GM23248 (cell line): ENCODE data around the gene HMGXB4. TPM values are rescaled to one million over a fixed set of nuclear protein-coding genes. Genes with fewer than 3 reads are reported as not detected.

Experiments
- DNase-seq: peaks from one replicate; pipeline ENCODE4 v3.0.0-alpha.2; 2015
- H2AFZ ChIP-seq: fragments of 200-600 bp; sonication (generic); 2 replicates; pipeline ENCODE4 v1.6.1; 2016; ENCODE audit warnings: antibody characterized with exemption
- H3F3A ChIP-seq: fragments of 200-600 bp; sonication (generic); 2 replicates; pipeline ENCODE4 v1.6.1; 2016; ENCODE audit warnings: mild to moderate bottlenecking, antibody characterized with exemption, mixed run types; ENCODE audit not compliant: insufficient read depth
- H3K27ac ChIP-seq: fragments of 200-600 bp; sonication (generic); 2 replicates; pipeline ENCODE4 v1.5.1; 2016; ENCODE audit warnings: mild to moderate bottlenecking
- H3K27me3 ChIP-seq: fragments of 200-600 bp; sonication (generic); replicated peaks from 2 replicates; pipeline ENCODE4 v1.6.1; 2016; ENCODE audit warnings: mild to moderate bottlenecking; ENCODE audit not compliant: insufficient read depth
- H3K36me3 ChIP-seq: fragments of 200-600 bp; sonication (generic); 2 replicates; pipeline ENCODE4 v1.6.1; 2016; ENCODE audit warnings: low read depth, mild to moderate bottlenecking
- H3K4me1 ChIP-seq: fragments of 200-600 bp; sonication (generic); 2 replicates; pipeline ENCODE4 v1.6.1; 2016; ENCODE audit warnings: mild to moderate bottlenecking; ENCODE audit not compliant: insufficient read depth
- H3K4me2 ChIP-seq: fragments of 200-600 bp; sonication (generic); one replicate; pipeline ENCODE4 v1.6.1; 2016; ENCODE audit warnings: mild to moderate bottlenecking; ENCODE audit not compliant: unreplicated experiment
- H3K4me3 ChIP-seq: fragments of 200-600 bp; sonication (generic); 2 replicates; pipeline ENCODE4 v1.5.1; 2016; ENCODE audit warnings: mild to moderate bottlenecking
- H3K79me2 ChIP-seq: fragments of 200-600 bp; sonication (generic); 2 replicates; pipeline ENCODE4 v1.6.1; 2016; ENCODE audit warnings: mild to moderate bottlenecking; ENCODE audit not compliant: insufficient read depth
- H3K9ac ChIP-seq: fragments of 200-600 bp; sonication (generic); 2 replicates; pipeline ENCODE4 v1.6.1; 2016; ENCODE audit warnings: mild to moderate bottlenecking
- H3K9me2 ChIP-seq: fragments of 200-600 bp; sonication (generic); 2 replicates; pipeline ENCODE4 v1.6.1; 2016; ENCODE audit warnings: mixed run types, mild to moderate bottlenecking, moderate library complexity; ENCODE audit not compliant: insufficient read depth
- H3K9me3 ChIP-seq: fragments of 200-600 bp; sonication (generic); one replicate; pipeline ENCODE4 v1.6.1; 2017; ENCODE audit warnings: low read depth
- H4K20me1 ChIP-seq: fragments of 200-600 bp; sonication (generic); 2 replicates; pipeline ENCODE4 v1.6.0; 2016; ENCODE audit not compliant: insufficient read depth
- EZH2 ChIP-seq: fragments of 200-600 bp; sonication (generic); IDR thresholded peaks from 2 replicates; pipeline ENCODE4 v1.6.1; 2018; ENCODE audit warnings: antibody characterized with exemption, mild to moderate bottlenecking; ENCODE audit not compliant: insufficient read depth, poor library complexity, severe bottlenecking
- EZH2phosphoT487 ChIP-seq: fragments of 200-600 bp; sonication (generic); IDR thresholded peaks from 2 replicates; pipeline ENCODE4 v1.6.1; 2018; ENCODE audit warnings: antibody characterized with exemption, moderate library complexity, mild to moderate bottlenecking, low read depth; ENCODE audit not compliant: insufficient read depth
- WGBS, 2 experiments: methylation state at CpG; one replicate each; pipeline ENCODE4 v1.1.6; 2015 to 2017; ENCODE audit warnings: low lambda C conversion rate in 2 of 2, low coverage in 1 of 2; ENCODE audit errors: missing lambda C conversion rate in 2 of 2; 5-methylcytosine and 5-hydroxymethylcytosine counted together
- in situ Hi-C: fragments of 300-500 bp; cut with MboI; formaldehyde crosslinking; loops from 2 replicates; pipeline ENCODE4 v1.15.0; 2020
- polyA plus RNA-seq: library from polyadenylated mRNA; unstranded; fragments of >200 nt; fragmentation: Nextera tagmentation; extraction: Ambion mirVana; gene quantifications from 2 replicates; pipeline ENCODE4 v1.2.1, GENCODE V29; 2016
- total RNA-seq: library from RNA; depleted of rRNA; stranded (reverse); fragments of >200 nt; shearing (Covaris generic); gene quantifications from 2 replicates; pipeline ENCODE4 v1.2.3, GENCODE V29; 2014

HMGXB4 gene
- total and polyA plus RNA-seq, 2 experiments from 2014 or later: 12.4 to 17.8 TPM

- H3K27ac ChIP-seq: no peak overlapping the region
Measured at GRCh38 chr22:35335936-35336781, 78.9 kb downstream of the HMGXB4 start.

GRCh38 chr22:35337932-35338331 lies 80.6 kb downstream of the HMGXB4 start:
- no peaks in the 10 kb centered on the region for H3K4me1 ChIP-seq
- H3K9me2 ChIP-seq: no peaks in the 10 kb centered on the region
- DNase-seq: peak; percentile 22
- H3K36me3 ChIP-seq: peaks cover 23% of the 10 kb centered on the region; the same call in 1 of the 2 replicates
- no peaks in the 10 kb centered on the region for H3K9me3 ChIP-seq
- WGBS, 2 experiments: 89% methylated on average over 4 of the region's 4 CpGs
- no peak overlapping the region for H3K27ac ChIP-seq
- no peak overlapping the region for H3K9ac ChIP-seq
- H3K79me2 ChIP-seq: no peaks in the 10 kb centered on the region
- H3K4me3 ChIP-seq: no peak overlapping the region
- no peak for TF ChIP-seq EZH2
- TF ChIP-seq EZH2phosphoT487: no peak
- in situ Hi-C loops: no loop called here
- H3K27me3 ChIP-seq: no peaks in the 10 kb centered on the region
- H3F3A ChIP-seq: no peaks in the 10 kb centered on the region
- no peak overlapping the region for H2AFZ ChIP-seq
- H3K4me2 ChIP-seq: no peak overlapping the region
- no peaks in the 10 kb centered on the region for H4K20me1 ChIP-seq

More at GRCh38 chr22:35335936-35336781, 78.9 kb downstream of the HMGXB4 start:
- Histone ChIP-seq H3K4me1 (no peaks in the 10 kb centered on the region), H3K4me2 (no peak overlapping the region), H3F3A (no peaks in the 10 kb centered on the region; the same call in 1 of the 2 replicates), H2AFZ (no peak overlapping the region), H3K9me3 (no peaks in the 10 kb centered on the region), H3K27me3 (no peaks in the 10 kb centered on the region), H4K20me1 (no peaks in the 10 kb centered on the region), H3K9me2 (no peaks in the 10 kb centered on the region), H3K36me3 (peaks cover 40% of the 10 kb centered on the region), H3K4me3 (no peak overlapping the region), H3K9ac (no peak overlapping the region), H3K79me2 (no peaks in the 10 kb centered on the region)
- no peak for TF ChIP-seq EZH2phosphoT487
- no peak for TF ChIP-seq EZH2
- DNase-seq: no peak
- in situ Hi-C loops: no loop called here
- WGBS, 2 experiments: 88 to 93% methylated on average over 9 to 12 of the region's 12 CpGs

- 90 to 92% methylated on average over 19 of the region's 19 CpGs for WGBS, 2 experiments
- Histone ChIP-seq H3K27me3 (no peaks in the 10 kb centered on the region), H3K27ac (no peak overlapping the region), H2AFZ (no peak overlapping the region), H3F3A (no peaks in the 10 kb centered on the region), H3K9ac (no peak overlapping the region), H3K9me2 (no peaks in the 10 kb centered on the region), H3K4me1 (no peaks in the 10 kb centered on the region), H3K4me2 (no peak overlapping the region), H3K79me2 (no peaks in the 10 kb centered on the region), H3K36me3 (peaks cover 11% of the 10 kb centered on the region; the same call in 1 of the 2 replicates), H3K9me3 (no peaks in the 10 kb centered on the region), H4K20me1 (no peaks in the 10 kb centered on the region), H3K4me3 (no peak overlapping the region)
- in situ Hi-C loops: no loop called here
- DNase-seq: no peak
- TF ChIP-seq EZH2 (no peak), EZH2phosphoT487 (no peak)
Measured at GRCh38 chr22:35341090-35341874, 84.0 kb downstream of the HMGXB4 start.

GRCh38 chr22:35342390-35342789 lies 85.1 kb downstream of the HMGXB4 start:
- no peaks in the 10 kb centered on the region for H3F3A ChIP-seq
- H3K79me2 ChIP-seq: no peaks in the 10 kb centered on the region
- 97 to 100% methylated on average over 3 to 4 of the region's 4 CpGs for WGBS, 2 experiments
- in situ Hi-C loops: no loop called here
- H3K27me3 ChIP-seq: no peaks in the 10 kb centered on the region
- no peaks in the 10 kb centered on the region for H3K9me3 ChIP-seq
- H3K4me1 ChIP-seq: no peaks in the 10 kb centered on the region
- TF ChIP-seq EZH2phosphoT487 (no peak), EZH2 (no peak)
- H3K27ac ChIP-seq: no peak overlapping the region
- no peak overlapping the region for H3K9ac ChIP-seq
- H2AFZ ChIP-seq: no peak overlapping the region
- no peak overlapping the region for H3K4me3 ChIP-seq
- no peaks in the 10 kb centered on the region for H4K20me1 ChIP-seq
- H3K9me2 ChIP-seq: no peaks in the 10 kb centered on the region
- no peak overlapping the region for H3K4me2 ChIP-seq
- no peak for DNase-seq
- H3K36me3 ChIP-seq: peaks cover 7% of the 10 kb centered on the region; the same call in 1 of the 2 replicates
